ENCODE data around the gene STOX2.

STOX2 gene

GRCh38 chr4:183986291-183986970, 81.3 kb downstream of the STOX2 start:
- Mint-ChIP-seq H3K36me3 (no peaks in the 10 kb centered on the region), H3K27me3 (peaks cover 3% of the 10 kb centered on the region), H3K4me3 (no peak overlapping the region), H3K4me1 (no peaks in the 10 kb centered on the region), H3K9me3 (no peaks in the 10 kb centered on the region), H3K27ac (no peak overlapping the region)

- no peaks in the 10 kb centered on the region for H3K4me1 Mint-ChIP-seq
- H3K4me3 Mint-ChIP-seq, result no peak overlapping the region
- no peaks in the 10 kb centered on the region for H3K9me3 Mint-ChIP-seq
- H3K27me3 Mint-ChIP-seq, result peaks cover 3% of the 10 kb centered on the region
- no peaks in the 10 kb centered on the region for H3K36me3 Mint-ChIP-seq
- H3K27ac Mint-ChIP-seq, result no peak overlapping the region
Observed at GRCh38 chr4:183986971-183987946, 82.2 kb downstream of the STOX2 start.

- no peak overlapping the region for H3K4me3 Mint-ChIP-seq
- no peaks in the 10 kb centered on the region for H3K9me3 Mint-ChIP-seq
- H3K4me1 Mint-ChIP-seq, result no peaks in the 10 kb centered on the region
- H3K36me3 Mint-ChIP-seq, result no peaks in the 10 kb centered on the region
- H3K27me3 Mint-ChIP-seq, result peaks cover under 1% of the 10 kb centered on the region
- H3K27ac Mint-ChIP-seq, result no peak overlapping the region
Observed at GRCh38 chr4:183987987-183988392, 82.9 kb downstream of the STOX2 start.

- H3K27me3 Mint-ChIP-seq, result no peaks in the 10 kb centered on the region
- H3K4me3 Mint-ChIP-seq, result no peak overlapping the region
- no peaks in the 10 kb centered on the region for H3K36me3 Mint-ChIP-seq
- no peaks in the 10 kb centered on the region for H3K4me1 Mint-ChIP-seq
- no peak overlapping the region for H3K27ac Mint-ChIP-seq
- no peaks in the 10 kb centered on the region for H3K9me3 Mint-ChIP-seq
Observed at GRCh38 chr4:183988874-183989273, 83.8 kb downstream of the STOX2 start.

GRCh38 chr4:183989461-183989860, 84.4 kb downstream of the STOX2 start:
- Mint-ChIP-seq H3K9me3 (no peaks in the 10 kb centered on the region), H3K4me3 (no peak overlapping the region), H3K27ac (no peak overlapping the region), H3K4me1 (no peaks in the 10 kb centered on the region), H3K27me3 (no peaks in the 10 kb centered on the region), H3K36me3 (no peaks in the 10 kb centered on the region)

- Mint-ChIP-seq H3K9me3 (no peaks in the 10 kb centered on the region), H3K27ac (no peak overlapping the region), H3K36me3 (no peaks in the 10 kb centered on the region), H3K4me3 (no peak overlapping the region), H3K4me1 (no peaks in the 10 kb centered on the region), H3K27me3 (no peaks in the 10 kb centered on the region)
Observed at GRCh38 chr4:183989931-183990330, 84.8 kb downstream of the STOX2 start.

- H3K4me3 Mint-ChIP-seq, result no peak overlapping the region
- H3K27me3 Mint-ChIP-seq, result peaks cover 1% of the 10 kb centered on the region
- no peaks in the 10 kb centered on the region for H3K4me1 Mint-ChIP-seq
- no peaks in the 10 kb centered on the region for H3K36me3 Mint-ChIP-seq
- no peaks in the 10 kb centered on the region for H3K9me3 Mint-ChIP-seq
- H3K27ac Mint-ChIP-seq, result no peak overlapping the region
Observed at GRCh38 chr4:183993676-183994075, 88.6 kb downstream of the STOX2 start.

GRCh38 chr4:183995570-183995969, 90.5 kb downstream of the STOX2 start:
- no peak overlapping the region for H3K27ac Mint-ChIP-seq
- no peaks in the 10 kb centered on the region for H3K9me3 Mint-ChIP-seq
- H3K4me1 Mint-ChIP-seq, result no peaks in the 10 kb centered on the region
- H3K27me3 Mint-ChIP-seq, result peaks cover 1% of the 10 kb centered on the region
- no peak overlapping the region for H3K4me3 Mint-ChIP-seq
- no peaks in the 10 kb centered on the region for H3K36me3 Mint-ChIP-seq

- Mint-ChIP-seq H3K4me1 (no peaks in the 10 kb centered on the region), H3K27me3 (peaks cover 5% of the 10 kb centered on the region), H3K4me3 (no peak overlapping the region), H3K36me3 (no peaks in the 10 kb centered on the region), H3K9me3 (no peaks in the 10 kb centered on the region), H3K27ac (no peak overlapping the region)
Observed at GRCh38 chr4:183996868-183997267, 91.8 kb downstream of the STOX2 start.

GRCh38 chr4:183999435-183999834, 94.3 kb downstream of the STOX2 start:
- peaks cover 5% of the 10 kb centered on the region for H3K27me3 Mint-ChIP-seq
- no peaks in the 10 kb centered on the region for H3K9me3 Mint-ChIP-seq
- no peaks in the 10 kb centered on the region for H3K36me3 Mint-ChIP-seq
- H3K4me1 Mint-ChIP-seq, result no peaks in the 10 kb centered on the region
- H3K4me3 Mint-ChIP-seq, result no peak overlapping the region
- no peak overlapping the region for H3K27ac Mint-ChIP-seq

- no peaks in the 10 kb centered on the region for H3K9me3 Mint-ChIP-seq
- H3K36me3 Mint-ChIP-seq, result no peaks in the 10 kb centered on the region
- peaks cover 3% of the 10 kb centered on the region for H3K27me3 Mint-ChIP-seq
- H3K4me1 Mint-ChIP-seq, result no peaks in the 10 kb centered on the region
- H3K4me3 Mint-ChIP-seq, result no peak overlapping the region
- no peak overlapping the region for H3K27ac Mint-ChIP-seq
Observed at GRCh38 chr4:184000457-184001396, 95.6 kb downstream of the STOX2 start.

GRCh38 chr4:184003433-184003832, 98.3 kb downstream of the STOX2 start:
- Mint-ChIP-seq H3K4me1 (no peaks in the 10 kb centered on the region), H3K4me3 (no peak overlapping the region), H3K36me3 (no peaks in the 10 kb centered on the region), H3K9me3 (no peaks in the 10 kb centered on the region), H3K27ac (no peak overlapping the region), H3K27me3 (peaks cover 3% of the 10 kb centered on the region)

- no peaks in the 10 kb centered on the region for H3K9me3 Mint-ChIP-seq
- no peaks in the 10 kb centered on the region for H3K27me3 Mint-ChIP-seq
- H3K4me3 Mint-ChIP-seq, result no peak overlapping the region
- H3K36me3 Mint-ChIP-seq, result no peaks in the 10 kb centered on the region
- no peak overlapping the region for H3K27ac Mint-ChIP-seq
- H3K4me1 Mint-ChIP-seq, result no peaks in the 10 kb centered on the region
Observed at GRCh38 chr4:184007891-184008290, 102.8 kb downstream of the STOX2 start.

- Mint-ChIP-seq H3K36me3 (no peaks in the 10 kb centered on the region), H3K4me1 (no peaks in the 10 kb centered on the region), H3K9me3 (no peaks in the 10 kb centered on the region), H3K4me3 (no peak overlapping the region), H3K27ac (no peak overlapping the region), H3K27me3 (no peaks in the 10 kb centered on the region)
Observed at GRCh38 chr4:184010696-184011095, 105.6 kb downstream of the STOX2 start.

GRCh38 chr4:184011826-184012380, 106.8 kb downstream of the STOX2 start:
- H3K9me3 Mint-ChIP-seq, result no peaks in the 10 kb centered on the region
- H3K27ac Mint-ChIP-seq, result no peak overlapping the region
- no peaks in the 10 kb centered on the region for H3K36me3 Mint-ChIP-seq
- H3K4me1 Mint-ChIP-seq, result no peaks in the 10 kb centered on the region
- H3K4me3 Mint-ChIP-seq, result no peak overlapping the region
- H3K27me3 Mint-ChIP-seq, result no peaks in the 10 kb centered on the region
